ENCODE measurements around the gene TCTN3. TPM values are rescaled to one million over a fixed set of nuclear protein-coding genes. Genes with fewer than 3 reads are reported as not detected.
"Not testable (repeated sequence)": the region's sequence is repeated elsewhere in the genome, so short reads cannot be mapped to it uniquely, and the experiment has no call there.

Gene TCTN3
- total RNA-seq, result 10 to 100 TPM; 31.5 to 32.3 TPM

DNA sequence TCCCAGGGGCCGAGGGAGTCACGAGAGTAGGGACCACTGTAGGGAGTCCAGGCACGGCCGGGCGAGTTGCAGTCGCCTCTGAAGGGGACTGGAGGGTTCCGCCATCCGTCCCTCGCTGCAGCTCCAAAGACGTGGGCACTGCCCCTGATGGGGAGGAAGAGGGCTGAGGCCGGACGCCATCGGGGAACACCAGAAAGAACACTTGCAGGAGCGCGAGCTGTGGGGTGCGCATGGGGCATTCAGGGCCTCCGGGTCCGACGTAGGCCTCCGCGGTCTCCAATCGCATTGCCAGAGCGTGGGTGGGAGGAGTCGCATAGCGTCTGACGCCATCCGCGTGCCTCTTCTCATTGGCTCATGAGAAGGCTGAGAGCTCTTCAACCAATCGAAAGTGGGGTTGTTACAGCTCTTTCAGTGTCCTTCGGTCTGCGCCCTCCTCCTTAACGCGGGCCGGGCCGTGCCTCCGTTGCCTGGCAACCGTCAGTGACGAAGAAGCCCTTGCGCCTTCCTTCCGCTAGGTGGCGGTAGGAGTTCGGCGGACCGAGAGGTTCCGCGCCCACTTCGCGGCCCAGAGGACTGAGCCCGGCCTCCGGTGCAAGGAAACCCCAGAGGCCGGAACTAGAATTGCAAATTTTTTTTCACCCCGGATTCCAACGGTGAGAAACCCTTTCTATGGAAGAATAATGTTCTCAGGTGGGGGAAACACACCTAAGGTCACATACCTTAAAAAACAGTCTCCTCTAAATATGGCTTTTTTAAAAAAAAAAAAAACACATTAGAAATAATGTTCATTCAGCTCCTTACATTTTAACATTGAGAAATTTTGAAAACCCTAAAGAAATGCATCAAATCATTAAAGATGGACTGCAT is at the start of gene TCTN3:
Gene TCTN3 (minus strand): TSS at position 260 of the 867 bp plus-strand sequence. CDS start 28 bp downstream, at position 232.
- CTCF ChIA-PET, result interaction anchor here (0.7 to 3.9 kb wide), 33 partner anchors 9 to 437 kb away, joined by 3 to 93 read pairs (median 4); partner anchors contain the start of genes ALDH18A1, CC2D2B, ENTPD1 and ZNF518A
- POLR2A ChIA-PET, result interaction anchor here (0.8 to 2.0 kb wide), 6 partner anchors 37 to 214 kb away, joined by 3 to 11 read pairs (median 4); partner anchors contain the start of gene ALDH18A1

DNA sequence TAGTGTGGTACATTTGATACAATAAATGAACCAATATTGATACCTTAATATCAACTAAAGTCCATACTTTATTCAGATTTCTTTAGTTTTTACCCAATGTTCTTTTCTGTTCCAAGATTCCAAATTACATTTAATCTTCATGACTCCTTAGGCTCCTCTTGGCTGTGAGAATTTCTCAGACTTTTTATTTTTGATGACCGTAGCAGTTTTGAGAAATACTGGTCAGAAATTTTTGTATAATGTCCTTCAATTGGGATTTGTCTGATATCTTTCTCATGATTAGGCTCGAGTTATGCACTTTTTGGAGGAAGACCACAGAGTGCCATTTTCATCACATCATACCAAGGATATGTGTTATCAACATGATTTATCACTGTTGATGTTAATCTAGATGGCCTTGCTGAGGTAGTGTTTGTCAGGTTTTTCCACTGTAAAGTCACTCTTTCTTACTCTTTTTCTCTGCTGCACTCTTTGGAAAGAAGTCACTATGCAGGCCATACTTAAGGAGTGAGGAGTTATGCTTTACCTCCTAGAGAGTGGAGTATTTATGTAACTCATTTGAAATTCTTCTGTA is 49.3 kb upstream of the TCTN3 start:
- CTCF ChIA-PET, result no interaction called here
- POLR2A ChIA-PET, result no interaction called here

DNA sequence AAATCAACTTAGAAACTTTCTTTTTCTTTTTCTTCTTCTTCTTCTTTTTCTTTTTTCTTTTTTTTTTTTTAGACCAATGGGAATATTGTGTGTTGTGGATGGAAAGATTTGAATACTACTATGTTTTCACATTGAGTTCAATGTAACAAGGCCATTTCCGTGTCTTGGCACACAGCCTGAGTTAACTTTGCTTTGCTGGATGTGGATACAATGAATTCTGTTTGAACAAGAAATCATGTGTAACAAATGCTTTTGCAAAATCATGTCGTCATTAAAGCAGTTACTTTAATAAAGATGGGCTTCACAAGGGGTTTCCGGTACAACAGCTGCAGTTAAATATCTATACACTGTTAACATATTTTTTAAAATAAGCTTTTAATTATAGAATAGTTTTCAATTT is 48.8 kb upstream of the TCTN3 start:
- ChIA-PET POLR2A (no interaction called here), CTCF (no interaction called here)

- ChIA-PET POLR2A (no interaction called here), CTCF (no interaction called here)
Measured at GRCh38 chr10:95741807-95742467, 48.2 kb upstream of the TCTN3 start.

DNA sequence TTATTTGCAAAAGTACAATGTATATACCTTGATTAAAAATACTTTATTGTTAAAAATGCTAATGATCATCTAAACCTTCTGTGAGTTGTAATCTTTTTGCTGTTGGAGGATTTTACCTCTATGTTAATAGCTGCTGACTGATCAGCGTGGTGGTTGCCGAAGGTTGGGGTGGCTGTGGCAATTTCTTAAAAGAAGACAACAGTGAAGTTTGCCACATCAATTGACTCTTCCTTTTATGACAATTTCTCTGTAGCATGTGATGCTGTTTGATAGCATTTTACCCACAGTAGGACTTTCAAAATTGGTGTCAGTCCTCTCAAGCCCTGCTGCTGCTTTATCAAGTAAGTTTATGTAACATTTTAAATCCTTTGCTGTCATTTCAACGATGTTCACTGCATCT is 45.3 kb upstream of the TCTN3 start:
- ChIA-PET POLR2A (no interaction called here), CTCF (no interaction called here)

DNA sequence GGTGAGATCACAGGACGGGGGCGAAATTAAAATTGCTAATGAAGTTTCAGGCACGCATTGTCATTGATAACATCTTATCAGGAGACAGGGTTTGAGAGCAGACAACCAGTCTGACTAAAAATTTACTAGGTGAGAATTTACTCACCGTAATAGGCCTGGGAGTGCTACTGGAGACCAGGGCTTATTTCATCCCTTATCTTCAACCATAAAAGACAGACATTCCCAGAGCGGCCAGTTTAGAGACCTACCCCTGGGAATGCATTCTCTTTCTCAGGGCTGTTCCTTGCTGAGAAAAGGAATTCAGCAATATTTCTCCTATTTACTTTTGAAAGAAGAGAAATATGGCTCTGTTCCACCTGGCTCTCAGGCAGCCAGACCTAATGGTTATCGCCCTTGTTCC is 39.2 kb upstream of the TCTN3 start:
- CTCF ChIA-PET, POLR2A ChIA-PET: not testable (repeated sequence)

DNA sequence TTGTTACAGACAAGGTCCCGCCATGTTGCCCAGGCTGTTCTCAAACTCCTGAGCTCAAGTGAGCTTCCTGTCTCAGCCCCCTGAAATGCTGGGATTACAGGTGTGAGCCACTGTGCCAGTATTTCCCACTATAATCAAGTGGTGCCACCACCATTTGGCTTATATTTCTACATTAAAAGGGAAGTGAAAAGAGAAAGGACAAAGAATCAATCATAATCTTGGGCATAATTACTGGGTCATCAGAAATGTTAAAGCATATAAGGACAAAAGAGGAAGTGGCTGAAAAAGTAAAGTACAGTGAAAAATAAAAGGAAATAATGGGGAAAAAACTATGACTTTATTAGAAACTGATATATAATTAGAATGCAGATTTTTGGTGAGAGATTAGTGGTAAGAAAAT is 36.5 kb upstream of the TCTN3 start:
- ChIA-PET POLR2A (no interaction called here), CTCF (no interaction called here)

DNA sequence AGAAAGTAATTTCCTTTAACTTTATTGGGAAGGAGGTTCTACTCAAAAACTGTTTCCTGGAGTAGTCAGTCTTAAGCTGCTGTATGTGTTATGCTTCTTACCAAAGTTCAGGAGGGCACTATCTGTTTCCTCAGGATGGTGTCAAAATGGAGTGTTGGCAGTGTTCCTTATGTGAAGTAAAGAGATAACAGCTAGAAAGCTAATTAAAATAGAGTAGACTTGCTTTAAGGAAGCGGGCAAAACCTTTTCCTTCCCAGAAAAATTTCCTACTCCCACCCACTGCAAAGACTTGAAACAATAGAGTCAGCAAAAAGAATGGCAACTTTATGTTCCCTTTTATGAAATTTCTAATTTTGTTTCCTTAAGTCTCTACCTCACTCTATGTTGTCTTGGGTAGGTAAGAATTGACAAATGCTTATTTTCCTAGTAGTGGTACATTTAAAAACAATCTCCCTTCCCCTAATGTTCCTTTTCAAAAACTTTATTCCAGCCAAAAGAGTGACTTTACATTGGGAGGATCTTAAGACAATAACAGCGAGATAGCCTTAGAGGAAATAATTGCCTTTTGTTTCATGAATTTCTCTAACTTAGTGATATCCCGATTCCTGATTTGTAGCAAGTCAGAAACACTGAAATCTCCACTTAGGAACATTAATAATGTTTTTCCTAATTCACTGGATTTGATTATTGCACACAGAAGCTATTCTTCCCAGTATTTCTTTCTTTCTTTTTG is 35.8 kb upstream of the TCTN3 start:
- CTCF ChIA-PET, result no interaction called here
- POLR2A ChIA-PET, result no interaction called here

DNA sequence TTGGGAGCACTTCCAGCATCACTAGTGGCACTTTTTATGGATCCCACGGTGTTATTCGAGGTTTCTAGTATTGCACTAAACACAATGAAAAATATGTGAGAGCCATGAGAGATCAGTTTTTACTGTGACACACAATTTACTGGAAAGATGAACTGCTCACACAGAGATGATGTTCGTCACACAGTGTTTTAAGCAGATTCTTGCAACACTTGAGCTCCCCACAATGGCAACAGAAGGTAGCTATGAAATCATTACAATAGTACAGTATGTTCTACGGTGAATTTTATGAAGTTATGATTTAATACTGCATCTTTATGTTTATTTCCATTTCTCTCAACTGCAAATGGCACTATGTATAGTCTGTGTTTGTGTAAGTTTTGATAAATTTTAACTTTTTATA is 34.8 kb upstream of the TCTN3 start:
- POLR2A ChIA-PET, result no interaction called here

DNA sequence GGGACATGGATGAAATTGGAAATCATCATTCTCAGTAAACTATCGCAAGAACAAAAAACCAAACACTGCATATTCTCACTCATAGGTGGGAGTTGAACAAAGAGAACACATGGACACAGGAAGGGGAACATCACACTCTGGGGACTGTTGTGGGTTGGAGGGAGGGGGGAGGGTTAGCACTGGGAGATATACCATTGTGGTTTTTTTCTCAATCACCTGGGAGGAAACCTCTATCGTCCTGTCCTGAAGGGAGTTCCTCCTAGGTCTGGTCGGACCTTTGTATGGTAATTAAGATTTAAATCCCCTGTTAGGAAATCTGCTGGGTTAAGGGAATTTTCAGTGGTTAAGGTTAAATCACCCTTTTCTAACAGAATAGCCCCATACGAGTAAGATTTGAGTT is 28.8 kb upstream of the TCTN3 start:
- CTCF ChIA-PET, POLR2A ChIA-PET: not testable (repeated sequence)

More for the DNA sequence above, 34.8 kb upstream of the TCTN3 start:
- CTCF ChIA-PET, result no interaction called here

GRCh38 chr10:95720745-95721144 is 27.0 kb upstream of the TCTN3 start:
- POLR2A ChIA-PET, result not testable (repeated sequence)
- CTCF ChIA-PET, result interaction anchor here (0.6 kb wide), 1 partner anchor 177 kb away, joined by 3 read pairs; no protein-coding TSS in a partner anchor

DNA sequence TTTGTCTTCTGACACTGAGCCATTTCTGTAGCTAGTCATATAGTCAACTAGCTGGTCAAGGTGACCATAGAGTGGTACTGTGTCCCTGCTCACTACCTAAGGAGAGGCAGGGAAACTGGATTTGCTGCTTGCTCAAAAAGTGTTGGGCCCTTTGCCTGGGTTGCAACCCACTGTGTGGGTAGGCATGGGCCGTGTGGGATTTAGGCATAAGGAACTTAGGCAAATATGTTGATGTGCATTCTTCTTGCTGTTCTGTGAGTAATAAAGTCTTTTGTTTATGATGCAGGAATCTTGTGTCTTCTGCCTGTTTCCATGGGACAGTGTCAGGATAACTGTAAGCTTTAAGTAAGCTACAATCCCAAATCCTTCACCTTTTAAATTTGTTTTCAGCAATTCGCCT is 23.1 kb upstream of the TCTN3 start:
- CTCF ChIA-PET, result no interaction called here
- POLR2A ChIA-PET, result no interaction called here

GRCh38 chr10:95716466-95716865 is 22.7 kb upstream of the TCTN3 start:
- POLR2A ChIA-PET, result no interaction called here

DNA sequence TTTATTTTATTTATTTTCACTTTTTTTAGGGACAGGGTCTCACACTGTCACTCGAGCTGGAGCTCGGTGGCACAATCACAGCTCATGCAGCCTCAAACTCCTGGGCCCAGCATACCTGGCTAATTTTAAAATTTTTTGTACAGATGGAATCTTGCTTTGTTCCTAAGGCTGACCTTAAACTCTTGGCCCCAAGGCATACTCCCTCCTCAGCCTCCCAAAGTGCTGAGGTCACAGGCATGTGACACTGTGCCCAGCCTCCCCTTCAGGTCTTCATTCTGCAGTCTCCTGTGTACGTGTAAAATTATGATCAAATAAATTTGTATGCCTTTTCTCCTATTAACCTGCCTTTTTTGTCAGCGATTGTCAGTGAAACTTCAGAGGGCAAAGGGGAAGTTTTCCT is 17.8 kb upstream of the TCTN3 start:
- ChIA-PET POLR2A (no interaction called here), CTCF (interaction anchor here (1.0 kb wide), 1 partner anchor 18 kb away, joined by 3 read pairs; the partner anchor contains the start of gene TCTN3)

More at GRCh38 chr10:95716466-95716865, 22.7 kb upstream of the TCTN3 start:
- CTCF ChIA-PET, result no interaction called here

- CTCF ChIA-PET, result interaction anchor here (2.1 kb wide), 1 partner anchor 13 kb away, joined by 8 read pairs; the partner anchor contains the start of gene TCTN3
Measured at GRCh38 chr10:95706990-95707389, 13.3 kb upstream of the TCTN3 start.

GRCh38 chr10:95706573-95706972 is 12.8 kb upstream of the TCTN3 start:
- CTCF ChIA-PET, result interaction anchor here (2.1 kb wide), 1 partner anchor 12 kb away, joined by 8 read pairs; the partner anchor contains the start of gene TCTN3
- POLR2A ChIA-PET, result no interaction called here

More at GRCh38 chr10:95706990-95707389, 13.3 kb upstream of the TCTN3 start:
- POLR2A ChIA-PET, result no interaction called here

GRCh38 chr10:95698415-95698814 is 4.7 kb upstream of the TCTN3 start:
- ChIA-PET CTCF (no interaction called here), POLR2A (no interaction called here)

DNA sequence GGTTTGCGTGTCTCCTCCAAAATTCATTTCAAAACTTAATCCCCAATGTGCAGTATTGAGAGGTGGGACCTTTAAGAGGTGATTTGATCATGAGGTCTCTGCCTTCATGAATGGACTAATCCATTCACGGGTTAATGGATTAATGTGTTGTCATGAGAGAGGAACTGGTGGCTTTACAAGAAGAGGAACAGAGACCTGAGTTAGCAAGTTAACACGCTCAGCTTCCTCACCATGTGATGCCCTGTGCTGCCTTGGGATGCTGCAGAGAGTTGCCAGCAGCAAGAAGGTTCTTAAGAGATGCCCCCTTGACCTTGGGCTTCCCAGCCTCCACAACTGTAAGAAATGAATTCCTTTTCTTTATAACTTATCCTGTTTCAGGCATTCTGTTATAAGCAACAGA is 3.7 kb upstream of the TCTN3 start:
- POLR2A ChIA-PET, result no interaction called here
- CTCF ChIA-PET, result no interaction called here

DNA sequence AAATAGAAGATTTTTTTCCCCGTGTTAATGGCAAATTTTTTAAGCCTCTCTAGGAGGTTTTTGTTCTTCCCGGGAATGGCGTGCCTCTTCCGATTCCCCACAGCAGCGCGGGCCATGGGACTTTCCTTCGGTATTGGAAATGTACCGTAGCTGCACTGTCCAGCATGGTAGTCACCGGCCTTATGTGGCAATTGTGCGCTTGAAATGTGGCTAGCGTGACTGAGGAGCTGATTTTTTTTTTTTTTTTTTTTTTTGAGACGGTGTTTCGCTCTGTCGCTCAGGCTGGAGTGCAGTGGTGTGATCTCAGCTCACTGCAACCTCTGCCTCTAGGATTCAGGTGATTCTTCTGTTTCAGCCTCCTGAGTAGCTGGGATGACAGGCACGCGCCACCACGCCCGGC is 938 bp upstream of the TCTN3 start:
- ChIA-PET POLR2A (no interaction called here), CTCF (interaction anchor here (0.9 to 3.9 kb wide), 15 partner anchors 10 to 436 kb away, joined by 3 to 93 read pairs (median 6); partner anchors contain the start of genes ALDH18A1 and ZNF518A)
